MM.1S (cell line): ENCODE data around the gene XXYLT1.

Experiments used
- DNase-seq: peaks from one replicate; pipeline ENCODE4 v3.0.0-alpha.2; 2015
- H2AFZ ChIP-seq: fragments of 300-600 bp; sonication (generic); 2 replicates; pipeline ENCODE4 v1.6.0; 2016; ENCODE audit warnings: antibody characterized with exemption, low read length
- H3F3A ChIP-seq: fragments of 300-600 bp; sonication (generic); 2 replicates; pipeline ENCODE4 v1.6.1; 2016; ENCODE audit warnings: mild to moderate bottlenecking, antibody characterized with exemption, low read length, moderate library complexity, mixed read lengths; ENCODE audit not compliant: insufficient read depth
- H3K27ac ChIP-seq: fragments of 300-600 bp; sonication (generic); 2 replicates; pipeline ENCODE4 v1.5.1; 2016; ENCODE audit warnings: mild to moderate bottlenecking, low read length
- H3K27me3 ChIP-seq: fragments of 300-600 bp; sonication (generic); replicated peaks from 2 replicates; pipeline ENCODE4 v1.6.0; 2016; ENCODE audit warnings: low read length; ENCODE audit not compliant: insufficient read depth
- H3K36me3 ChIP-seq: fragments of 300-600 bp; sonication (generic); replicated peaks from 2 replicates; pipeline ENCODE4 v1.6.1; 2016; ENCODE audit warnings: mild to moderate bottlenecking, low read length, mixed read lengths; ENCODE audit not compliant: insufficient read depth
- H3K4me1 ChIP-seq: fragments of 300-600 bp; sonication (generic); 2 replicates; pipeline ENCODE4 v1.6.1; 2016; ENCODE audit warnings: low read length, mixed read lengths
- H3K4me2 ChIP-seq: fragments of 300-600 bp; sonication (generic); 2 replicates; pipeline ENCODE4 v1.6.0; 2016; ENCODE audit warnings: low read depth, low read length
- H3K4me3 ChIP-seq: fragments of 300-600 bp; sonication (generic); 2 replicates; pipeline ENCODE4 v1.5.1; 2016; ENCODE audit warnings: low read length, mixed read lengths
- H3K79me2 ChIP-seq: fragments of 300-600 bp; sonication (generic); 2 replicates; pipeline ENCODE4 v1.6.1; 2016; ENCODE audit warnings: mixed run types, low read length, mixed read lengths
- H3K9ac ChIP-seq: fragments of 300-600 bp; sonication (generic); 2 replicates; pipeline ENCODE4 v1.6.1; 2016; ENCODE audit warnings: low read length, mixed read lengths
- H3K9me2 ChIP-seq: fragments of 300-600 bp; sonication (generic); replicated peaks from 2 replicates; pipeline ENCODE4 v1.6.1; 2016; ENCODE audit warnings: mild to moderate bottlenecking, low read length, mixed read lengths; ENCODE audit not compliant: insufficient read depth
- H3K9me3 ChIP-seq: fragments of 300-600 bp; sonication (generic); replicated peaks from 2 replicates; pipeline ENCODE4 v1.6.1; 2016; ENCODE audit warnings: mild to moderate bottlenecking, low read length, mixed read lengths; ENCODE audit not compliant: insufficient read depth
- H4K20me1 ChIP-seq: fragments of 300-600 bp; sonication (generic); 2 replicates; pipeline ENCODE4 v1.6.1; 2016; ENCODE audit warnings: mild to moderate bottlenecking, low read length, moderate library complexity, mixed read lengths; ENCODE audit not compliant: insufficient read depth
- EZH2 ChIP-seq: fragments of 300-600 bp; sonication (generic); optimal IDR thresholded peaks from 2 replicates; pipeline ENCODE3; 2017; ENCODE audit warnings: low read depth, mild to moderate bottlenecking, antibody characterized with exemption, low read length, mixed read lengths
- EZH2phosphoT487 ChIP-seq: fragments of 300-600 bp; sonication (generic); IDR thresholded peaks from 2 replicates; pipeline ENCODE4 v1.6.1; 2018; ENCODE audit warnings: antibody characterized with exemption, low read length
- TF ChIP-seq, protein P1 (sequence below): fragments of 300-600 bp; sonication (generic); IDR thresholded peaks from 2 replicates; pipeline ENCODE4 v1.5.1; 2016; ENCODE audit warnings: antibody characterized with exemption, low read length, mixed read lengths

XXYLT1 gene

DNA sequence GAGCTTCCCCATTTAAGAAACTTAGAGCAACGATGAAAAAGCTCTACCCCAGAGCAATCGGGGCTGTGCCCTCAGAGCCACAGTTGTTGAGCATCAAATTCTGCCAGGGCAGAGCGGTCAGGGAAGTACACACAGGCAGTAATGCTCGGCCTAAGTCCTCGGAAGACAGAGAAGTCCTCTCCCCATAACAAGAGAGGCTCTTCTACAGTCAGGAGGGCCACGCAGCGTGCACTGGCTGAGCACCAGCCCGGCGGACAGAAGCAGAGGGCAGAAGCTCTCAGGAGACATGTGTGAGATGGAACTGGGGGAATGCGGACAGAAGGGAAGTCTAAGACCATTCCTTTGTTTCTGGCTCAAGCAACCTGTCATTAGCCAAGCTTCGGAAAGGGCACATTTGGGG lies 95.9 kb downstream of the XXYLT1 start:
- TF ChIP-seq, protein P1, sequence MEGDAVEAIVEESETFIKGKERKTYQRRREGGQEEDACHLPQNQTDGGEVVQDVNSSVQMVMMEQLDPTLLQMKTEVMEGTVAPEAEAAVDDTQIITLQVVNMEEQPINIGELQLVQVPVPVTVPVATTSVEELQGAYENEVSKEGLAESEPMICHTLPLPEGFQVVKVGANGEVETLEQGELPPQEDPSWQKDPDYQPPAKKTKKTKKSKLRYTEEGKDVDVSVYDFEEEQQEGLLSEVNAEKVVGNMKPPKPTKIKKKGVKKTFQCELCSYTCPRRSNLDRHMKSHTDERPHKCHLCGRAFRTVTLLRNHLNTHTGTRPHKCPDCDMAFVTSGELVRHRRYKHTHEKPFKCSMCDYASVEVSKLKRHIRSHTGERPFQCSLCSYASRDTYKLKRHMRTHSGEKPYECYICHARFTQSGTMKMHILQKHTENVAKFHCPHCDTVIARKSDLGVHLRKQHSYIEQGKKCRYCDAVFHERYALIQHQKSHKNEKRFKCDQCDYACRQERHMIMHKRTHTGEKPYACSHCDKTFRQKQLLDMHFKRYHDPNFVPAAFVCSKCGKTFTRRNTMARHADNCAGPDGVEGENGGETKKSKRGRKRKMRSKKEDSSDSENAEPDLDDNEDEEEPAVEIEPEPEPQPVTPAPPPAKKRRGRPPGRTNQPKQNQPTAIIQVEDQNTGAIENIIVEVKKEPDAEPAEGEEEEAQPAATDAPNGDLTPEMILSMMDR = no peak
- TF ChIP-seq EZH2 = no peak
- no peak for TF ChIP-seq EZH2phosphoT487
- H3K4me2 ChIP-seq = no peak overlapping the region
- H4K20me1 ChIP-seq = no peaks in the 10 kb centered on the region
- no peaks in the 10 kb centered on the region for H3F3A ChIP-seq
- no peaks in the 10 kb centered on the region for H3K9me2 ChIP-seq
- H3K4me1 ChIP-seq = no peaks in the 10 kb centered on the region
- no peak overlapping the region for H3K9ac ChIP-seq
- no peak overlapping the region for H3K4me3 ChIP-seq
- H3K79me2 ChIP-seq = no peaks in the 10 kb centered on the region
- no peaks in the 10 kb centered on the region for H3K36me3 ChIP-seq
- H3K9me3 ChIP-seq = no peaks in the 10 kb centered on the region
- no peak overlapping the region for H2AFZ ChIP-seq
- H3K27me3 ChIP-seq = no peaks in the 10 kb centered on the region
- no peak overlapping the region for H3K27ac ChIP-seq
- no peak for DNase-seq

DNA sequence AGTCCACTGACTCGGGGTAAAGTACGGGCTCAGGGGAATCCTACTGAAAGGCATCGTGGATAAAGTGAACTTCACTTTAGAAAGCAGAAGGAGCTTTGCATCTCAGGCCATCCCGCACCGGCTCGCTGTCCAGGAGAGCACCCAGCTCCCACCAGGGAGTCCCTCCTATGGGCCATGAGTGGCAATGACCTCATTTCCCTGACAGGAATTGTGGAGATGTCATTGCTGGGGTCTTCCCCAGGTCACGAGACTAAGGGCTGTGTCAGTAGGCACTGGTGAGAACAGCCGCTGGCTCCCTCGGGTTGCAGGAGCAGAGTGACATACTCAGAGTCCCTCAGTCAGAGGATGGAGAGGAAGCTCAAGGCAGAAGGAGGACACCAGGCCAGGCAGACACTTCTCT lies 97.3 kb downstream of the XXYLT1 start:
- TF ChIP-seq, protein P1 = no peak
- no peak for TF ChIP-seq EZH2
- no peak for TF ChIP-seq EZH2phosphoT487
- no peak for DNase-seq
- Histone ChIP-seq H3K9me2 (no peaks in the 10 kb centered on the region), H3K4me1 (no peaks in the 10 kb centered on the region), H3K36me3 (no peaks in the 10 kb centered on the region), H2AFZ (no peak overlapping the region), H3K9ac (no peak overlapping the region), H3K79me2 (no peaks in the 10 kb centered on the region), H4K20me1 (no peaks in the 10 kb centered on the region), H3K4me3 (no peak overlapping the region), H3K9me3 (no peaks in the 10 kb centered on the region), H3K4me2 (no peak overlapping the region), H3K27ac (no peak overlapping the region), H3K27me3 (no peaks in the 10 kb centered on the region), H3F3A (no peaks in the 10 kb centered on the region)

DNA sequence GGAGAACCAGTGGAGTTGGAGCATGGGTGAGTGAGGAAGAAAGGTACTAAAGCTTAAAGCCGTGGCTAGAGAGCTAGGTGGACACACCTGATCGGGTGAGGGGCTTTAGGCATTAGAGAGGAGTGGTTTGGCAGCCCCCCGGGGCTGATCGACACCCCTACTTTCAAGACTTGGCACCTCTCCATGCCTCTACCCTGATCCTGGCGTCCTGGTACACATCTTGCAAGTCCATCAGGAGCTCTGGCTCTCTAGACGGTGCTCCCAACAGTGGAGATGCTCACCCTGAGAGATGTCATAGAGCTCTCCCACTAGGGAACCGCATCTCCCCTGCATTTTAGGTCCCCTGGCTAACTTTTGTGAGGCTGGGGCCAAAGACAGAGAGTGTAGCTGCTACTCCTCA lies 98.1 kb downstream of the XXYLT1 start:
- H3F3A ChIP-seq = no peaks in the 10 kb centered on the region
- no peak overlapping the region for H3K27ac ChIP-seq
- no peaks in the 10 kb centered on the region for H3K27me3 ChIP-seq
- H3K4me2 ChIP-seq = no peak overlapping the region
- TF ChIP-seq EZH2 = no peak
- no peak for TF ChIP-seq EZH2phosphoT487
- no peak overlapping the region for H3K9ac ChIP-seq
- H3K9me2 ChIP-seq = no peaks in the 10 kb centered on the region
- H4K20me1 ChIP-seq = no peaks in the 10 kb centered on the region
- DNase-seq = no peak
- H3K36me3 ChIP-seq = no peaks in the 10 kb centered on the region
- no peaks in the 10 kb centered on the region for H3K4me1 ChIP-seq
- H2AFZ ChIP-seq = no peak overlapping the region
- no peak overlapping the region for H3K4me3 ChIP-seq
- no peaks in the 10 kb centered on the region for H3K79me2 ChIP-seq
- H3K9me3 ChIP-seq = no peaks in the 10 kb centered on the region

DNA sequence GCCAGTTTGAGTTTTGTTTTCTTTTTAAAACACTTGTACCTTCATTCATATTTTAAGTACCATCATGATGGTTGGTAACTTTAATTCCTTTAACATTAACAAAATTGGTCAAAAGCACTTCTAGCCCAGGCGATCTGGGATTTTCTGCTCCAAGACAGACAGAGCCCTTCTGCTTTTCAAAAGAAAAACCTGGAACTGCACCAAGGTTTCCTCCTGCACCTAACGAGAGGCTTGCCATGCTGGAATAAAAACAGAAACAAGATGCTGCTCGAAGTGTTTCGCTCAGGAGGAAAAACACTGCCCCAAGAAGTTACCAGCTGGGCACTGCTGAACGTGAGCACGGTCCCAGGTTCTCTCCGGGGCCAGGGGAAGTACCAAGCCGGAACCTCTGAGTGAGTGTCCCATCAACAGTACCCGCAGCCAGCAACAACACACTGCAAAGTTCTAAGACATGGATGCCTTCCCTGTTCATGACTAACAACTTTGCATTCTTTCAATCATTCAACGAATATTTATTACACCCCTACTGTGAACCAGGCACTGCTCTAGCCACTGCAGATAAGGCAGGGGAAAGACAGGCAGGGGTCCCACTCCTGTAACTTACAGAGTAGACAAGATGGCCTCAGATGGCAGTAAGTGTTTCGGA lies 98.8 kb downstream of the XXYLT1 start:
- Histone ChIP-seq H3K4me2 (no peak overlapping the region), H3F3A (no peaks in the 10 kb centered on the region), H3K36me3 (no peaks in the 10 kb centered on the region), H3K9ac (no peak overlapping the region), H3K79me2 (no peaks in the 10 kb centered on the region), H3K27ac (no peak overlapping the region), H3K4me3 (no peak overlapping the region), H2AFZ (no peak overlapping the region), H3K27me3 (no peaks in the 10 kb centered on the region), H3K4me1 (no peaks in the 10 kb centered on the region), H4K20me1 (no peaks in the 10 kb centered on the region), H3K9me2 (no peaks in the 10 kb centered on the region), H3K9me3 (no peaks in the 10 kb centered on the region)
- TF ChIP-seq EZH2 (no peak), EZH2phosphoT487 (no peak)
- TF ChIP-seq, protein P1 = no peak
- DNase-seq = no peak
